IMR-90 (cell line): ENCODE results near the gene CLDN9. TPM values are rescaled to one million over a fixed set of nuclear protein-coding genes. Genes with fewer than 3 reads are reported as not detected.
A peak's percentile ranks its signal among the peaks of the same experiment; 100 is the strongest.

ENCODE experiments used
- ATAC-seq: fragments of 200-7000 bp; cut with Tn5 transposase; 2 replicates; pipeline ENCODE4 v1.9.1; 2020; ENCODE audit warnings: low read depth, mild to moderate bottlenecking, moderate library complexity
- BruUV-seq: library from RNA; stranded (reverse); fragments of 400-500 nt; replicated peaks from 2 replicates; lab custom pipeline; 2021; lab: Mats Ljungman, UMichigan
- CTCF ChIA-PET: fragments of 300-600 bp; formaldehyde crosslinking; extraction: SDS; loops from one replicate; lab custom pipeline; 2021; ENCODE audit warnings: antibody characterized with exemption; lab: Yijun Ruan, JAX
- POLR2A ChIA-PET: fragments of 300-600 bp; sonication (Branson Sonifier 250); formaldehyde crosslinking; loops from one replicate; lab custom pipeline; 2022; ENCODE audit warnings: antibody characterized with exemption; ENCODE audit not compliant: unreplicated experiment; lab: Charles Lee
- DNase-seq: peaks from one replicate; pipeline ENCODE4 v3.0.0; 2013
- H2AFZ ChIP-seq: replicated peaks from 2 replicates; pipeline ENCODE3; 2013; ENCODE audit warnings: low read length, mild to moderate bottlenecking; ENCODE audit not compliant: poor library complexity
- H2AK5ac ChIP-seq: 2 replicates; pipeline ENCODE4 v1.6.1; 2013; ENCODE audit warnings: low read depth, low read length, inconsistent platforms
- H2AK9ac ChIP-seq: replicated peaks from 2 replicates; pipeline ENCODE3; 2013; ENCODE audit warnings: mild to moderate bottlenecking, low read depth, low read length, moderate library complexity; ENCODE audit not compliant: poor library complexity
- H2BK120ac ChIP-seq: 2 replicates; pipeline ENCODE4 v1.6.1; 2013; ENCODE audit warnings: low read depth, low read length, inconsistent platforms
- H2BK15ac ChIP-seq: 3 replicates; pipeline ENCODE4 v1.6.1; 2013; ENCODE audit warnings: low read depth, low read length, inconsistent platforms
- H2BK20ac ChIP-seq: 2 replicates; pipeline ENCODE4 v1.6.1; 2013; ENCODE audit warnings: low read depth, mild to moderate bottlenecking, inconsistent platforms, low read length, moderate library complexity
- H2BK5ac ChIP-seq: 2 replicates; pipeline ENCODE4 v1.6.1; 2013; ENCODE audit warnings: mild to moderate bottlenecking, low read depth, low read length, inconsistent platforms; ENCODE audit not compliant: poor library complexity, severe bottlenecking
- H3K14ac ChIP-seq: replicated peaks from 2 replicates; pipeline ENCODE4 v1.6.1; 2013; ENCODE audit warnings: low read depth, low read length, inconsistent platforms
- H3K18ac ChIP-seq: 2 replicates; pipeline ENCODE4 v1.6.1; 2013; ENCODE audit warnings: low read depth, low read length, control low read depth
- H3K23ac ChIP-seq: 2 replicates; pipeline ENCODE4 v1.6.1; 2013; ENCODE audit warnings: low read depth, low read length, inconsistent platforms
- H3K27ac ChIP-seq: 2 replicates; pipeline ENCODE4 v1.5.1; 2013; ENCODE audit warnings: mild to moderate bottlenecking, control low read depth, low read length; ENCODE audit not compliant: insufficient read depth
- H3K27me3 ChIP-seq: 2 replicates; pipeline ENCODE4 v1.6.1; 2013; ENCODE audit warnings: low read length; ENCODE audit not compliant: control insufficient read depth, insufficient read depth
- H3K36me3 ChIP-seq: 2 replicates; pipeline ENCODE4 v1.6.1; 2013; ENCODE audit warnings: low read length, mixed read lengths; ENCODE audit not compliant: control insufficient read depth, insufficient read depth
- H3K4ac ChIP-seq: 2 replicates; pipeline ENCODE4 v1.6.1; 2013; ENCODE audit warnings: low read depth, low read length, inconsistent platforms
- H3K4me1 ChIP-seq: 2 replicates; pipeline ENCODE4 v1.6.1; 2013; ENCODE audit warnings: low read length, mixed read lengths; ENCODE audit not compliant: control insufficient read depth, insufficient read depth
- H3K4me2 ChIP-seq: 2 replicates; pipeline ENCODE4 v1.6.1; 2013; ENCODE audit warnings: low read depth, mild to moderate bottlenecking, control low read depth, low read length, moderate library complexity
- H3K4me3 ChIP-seq: 2 replicates; pipeline ENCODE4 v1.5.1; 2013; ENCODE audit warnings: low read depth, mild to moderate bottlenecking, control low read depth, low read length, moderate library complexity; ENCODE audit not compliant: insufficient read depth
- H3K56ac ChIP-seq: 2 replicates; pipeline ENCODE4 v1.6.1; 2013; ENCODE audit warnings: low read length, inconsistent platforms; ENCODE audit not compliant: insufficient read depth; ENCODE audit errors: extremely low read depth
- H3K79me1 ChIP-seq, 2 experiments: 2 replicates each; pipeline ENCODE4 v1.6.1; 2013; ENCODE audit warnings: low read length in 2 of 2, inconsistent platforms in 1 of 2, low read depth in 1 of 2
- H3K9ac ChIP-seq: 2 replicates; pipeline ENCODE4 v1.6.1; 2013; ENCODE audit warnings: low read depth, low read length, control low read depth
- H3K9me1 ChIP-seq: 2 replicates; pipeline ENCODE4 v1.6.1; 2013; ENCODE audit warnings: low read length, inconsistent platforms; ENCODE audit not compliant: insufficient read depth
- H3K9me3 ChIP-seq: 2 replicates; pipeline ENCODE4 v1.6.1; 2013; ENCODE audit warnings: low read length; ENCODE audit not compliant: control insufficient read depth, insufficient read depth
- H4K20me1 ChIP-seq: 2 replicates; pipeline ENCODE4 v1.6.1; 2013; ENCODE audit warnings: low read length, inconsistent platforms; ENCODE audit not compliant: insufficient read depth
- H4K5ac ChIP-seq: 2 replicates; pipeline ENCODE4 v1.6.1; 2013; ENCODE audit warnings: mild to moderate bottlenecking, low read depth, low read length, control low read depth
- H4K8ac ChIP-seq, 2 experiments: 2 replicates each; pipeline ENCODE4 v1.6.1; 2013; ENCODE audit warnings: low read depth in 2 of 2, low read length in 2 of 2, control low read depth in 1 of 2, inconsistent platforms in 1 of 2
- H4K91ac ChIP-seq: 2 replicates; pipeline ENCODE4 v1.6.1; 2013; ENCODE audit warnings: low read depth, low read length, inconsistent platforms; ENCODE audit not compliant: insufficient read depth
- CEBPB ChIP-seq: IDR thresholded peaks from 2 replicates; pipeline ENCODE4 v1.6.1; 2012; ENCODE audit warnings: low read depth, low read length, improper control_type of control experiment
- CHD1 ChIP-seq: IDR thresholded peaks from 2 replicates; pipeline ENCODE4 v1.6.1; 2012; ENCODE audit warnings: low read depth, low read length, improper control_type of control experiment
- CTCF ChIP-seq: conservative IDR thresholded peaks from 2 replicates; pipeline ENCODE4 v1.5.1; 2012; ENCODE audit warnings: mild to moderate bottlenecking, low read depth, low read length, improper control_type of control experiment
- ELK1 ChIP-seq: fragments of 150-350 bp; IDR thresholded peaks from 2 replicates; pipeline ENCODE4 v1.6.1; 2016; ENCODE audit warnings: low read depth, mild to moderate bottlenecking, low read length, moderate library complexity, borderline replicate concordance
- MAZ ChIP-seq: IDR thresholded peaks from 2 replicates; pipeline ENCODE4 v1.6.1; 2012; ENCODE audit warnings: low read depth, mild to moderate bottlenecking, low read length, improper control_type of control experiment, moderate library complexity, borderline replicate concordance
- MXI1 ChIP-seq: IDR thresholded peaks from 2 replicates; pipeline ENCODE4 v1.6.1; 2012; ENCODE audit warnings: low read depth, mild to moderate bottlenecking, low read length, moderate library complexity, borderline replicate concordance
- POLR2A ChIP-seq: IDR thresholded peaks from 2 replicates; pipeline ENCODE4 v1.6.1; 2012; ENCODE audit warnings: mild to moderate bottlenecking, low read depth, low read length
- SMC3 ChIP-seq: fragments of 150-350 bp; IDR thresholded peaks from 2 replicates; pipeline ENCODE4 v1.6.1; 2016; ENCODE audit warnings: low read depth, mild to moderate bottlenecking, antibody characterized with exemption, low read length, moderate library complexity
- WGBS, 2 experiments: methylation state at CpG; one replicate each; pipeline versions ENCODE4 v1.1.5 to v1.1.7; 2013; ENCODE audit warnings: missing lambda C conversion rate in 2 of 2; ENCODE audit not compliant: insufficient read length in 1 of 2; ENCODE audit errors: extremely low coverage in 2 of 2; 5-methylcytosine and 5-hydroxymethylcytosine counted together
- dilution Hi-C: fragments of 300-500 bp; cut with HindIII; formaldehyde crosslinking; loops from one replicate; pipeline ENCODE4 v1.14.3; 2018; ENCODE audit warnings: low sequenced_read_pairs; ENCODE audit not compliant: unreplicated experiment
- in situ Hi-C: fragments of 300-500 bp; cut with MboI; formaldehyde crosslinking; loops from 3 replicates; pipeline ENCODE4 v1.14.3; 2019; ENCODE audit warnings: low sequenced_read_pairs, inconsistent platforms, mixed read lengths
- intact Hi-C: fragments of 100-400 bp; cut with micrococcal nuclease; formaldehyde crosslinking; loops from 2 replicates; pipeline ENCODE4 v1.10.0; 2022
- polyA plus RNA-seq, 3 experiments: library from polyadenylated mRNA; depleted of rRNA; stranded (reverse); fragments of >200 nt; gene quantifications; 2 replicates each; pipeline ENCODE4 v1.2.3, GENCODE V29; 2012; ENCODE audit warnings: low replicate concordance in 1 of 3
- total RNA-seq: library from RNA; depleted of rRNA; stranded (reverse); fragments of >200 nt; gene quantifications from 2 replicates; pipeline ENCODE4 v1.2.3, GENCODE V29; 2012

The CLDN9 gene
- total and polyA plus RNA-seq, 2 of the 4 experiments (the other 2 are of a cell fraction): 0.05 TPM; not detected in 1

GRCh38 chr16:3038256-3038655, 25.5 kb downstream of the CLDN9 start:
- Histone ChIP-seq H2AK5ac (no peak overlapping the region), H4K20me1 (no peaks in the 10 kb centered on the region), H3K9me1 (no peaks in the 10 kb centered on the region), H2BK5ac (no peak overlapping the region), H3K27ac (no peak overlapping the region), H4K5ac (no peak overlapping the region), H3K27me3 (peaks cover 65% of the 10 kb centered on the region), H3K4me2 (no peak overlapping the region), H3K4ac (no peak overlapping the region), H3K23ac (no peak overlapping the region), H3K9me3 (no peaks in the 10 kb centered on the region), H3K79me1 (no peaks in the 10 kb centered on the region), H3K4me1 (no peaks in the 10 kb centered on the region), H4K8ac (no peak overlapping the region), H2BK120ac (no peak overlapping the region), H2AFZ (no peak overlapping the region), H3K4me3 (no peak overlapping the region), H3K14ac (no peak overlapping the region), H2AK9ac (no peak overlapping the region), H3K56ac (no peak overlapping the region), H2BK15ac (no peak overlapping the region), H2BK20ac (no peak overlapping the region), H3K9ac (no peak overlapping the region), H4K91ac (no peak overlapping the region), H3K18ac (no peak overlapping the region), H3K36me3 (no peaks in the 10 kb centered on the region)
- CTCF ChIA-PET: interaction anchor here (2.3 kb wide), 1 partner anchor 10 kb away, joined by 7 read pairs; no protein-coding TSS in a partner anchor
- POLR2A ChIA-PET: no interaction called here
- dilution Hi-C loops: no loop called here
- WGBS, 2 experiments: no CpG with 5 or more reads among the region's 11 CpGs
- TF ChIP-seq MXI1 (no peak), ELK1 (no peak), MAZ (no peak), POLR2A (no peak), CEBPB (peak; percentile 53), SMC3 (no peak), CHD1 (no peak), CTCF (no peak)
- intact Hi-C loops: no loop called here
- DNase-seq (no peak), ATAC-seq (no peak)
- in situ Hi-C loops: no loop called here
- BruUV-seq: no TSS peak
